Colonic mucosa (tissue), 4 donors: Measurements from ENCODE around the gene RNASEL. TPM values are rescaled to one million over a fixed set of nuclear protein-coding genes. Genes with fewer than 3 reads are reported as not detected.

ENCODE experiments used
- DNase-seq: peaks from one replicate; pipeline ENCODE4 v3.0.0-alpha.2; 2020
- H3K27ac ChIP-seq: fragments of 200-600 bp; one replicate; pipeline ENCODE4 v1.8.0; 2021
- H3K27me3 ChIP-seq: fragments of 200-600 bp; one replicate; pipeline ENCODE4 v1.8.0; 2021
- H3K36me3 ChIP-seq: fragments of 200-600 bp; one replicate; pipeline ENCODE4 v1.8.0; 2021
- H3K4me1 ChIP-seq: fragments of 200-600 bp; one replicate; pipeline ENCODE4 v1.8.0; 2021; ENCODE audit warnings: mild to moderate bottlenecking
- H3K4me3 ChIP-seq: fragments of 200-600 bp; one replicate; pipeline ENCODE4 v1.8.0; 2021
- H3K9ac ChIP-seq, 2 donors: one replicate each; pipeline ENCODE4 v1.7.0; 2013; ENCODE audit warnings: control low read depth in 2 of 2, low read depth in 2 of 2, low read length in 2 of 2
- H3K9me3 ChIP-seq: fragments of 200-600 bp; one replicate; pipeline ENCODE4 v1.8.0; 2021
- intact Hi-C: fragments of 100-400 bp; cut with DNase I; formaldehyde crosslinking; loops from one replicate; pipeline ENCODE4 v1.14.1; 2022
- total RNA-seq, 2 donors: library from RNA; stranded (reverse); fragmentation: NEBNext Ultra II Directional in 1 of 2; extraction: Animal tissue kit (Norgen Biotek cat#: 25700) in 1 of 2; gene quantifications; one replicate each; pipeline ENCODE4 v1.2.1, GENCODE V29; 2021
- TF ChIP-seq, protein P1 (sequence below): fragments of 200-600 bp; IDR thresholded peaks from one replicate; pipeline ENCODE4 v1.8.0; 2022; ENCODE audit warnings: antibody characterized with exemption, mild to moderate bottlenecking
- donor health status: healthy.
- donor health status: DM: no; HTN: no; CAD: no.
- donor health status: DM: no; HTN: no; CAD: no.

RNASEL gene, protein sequence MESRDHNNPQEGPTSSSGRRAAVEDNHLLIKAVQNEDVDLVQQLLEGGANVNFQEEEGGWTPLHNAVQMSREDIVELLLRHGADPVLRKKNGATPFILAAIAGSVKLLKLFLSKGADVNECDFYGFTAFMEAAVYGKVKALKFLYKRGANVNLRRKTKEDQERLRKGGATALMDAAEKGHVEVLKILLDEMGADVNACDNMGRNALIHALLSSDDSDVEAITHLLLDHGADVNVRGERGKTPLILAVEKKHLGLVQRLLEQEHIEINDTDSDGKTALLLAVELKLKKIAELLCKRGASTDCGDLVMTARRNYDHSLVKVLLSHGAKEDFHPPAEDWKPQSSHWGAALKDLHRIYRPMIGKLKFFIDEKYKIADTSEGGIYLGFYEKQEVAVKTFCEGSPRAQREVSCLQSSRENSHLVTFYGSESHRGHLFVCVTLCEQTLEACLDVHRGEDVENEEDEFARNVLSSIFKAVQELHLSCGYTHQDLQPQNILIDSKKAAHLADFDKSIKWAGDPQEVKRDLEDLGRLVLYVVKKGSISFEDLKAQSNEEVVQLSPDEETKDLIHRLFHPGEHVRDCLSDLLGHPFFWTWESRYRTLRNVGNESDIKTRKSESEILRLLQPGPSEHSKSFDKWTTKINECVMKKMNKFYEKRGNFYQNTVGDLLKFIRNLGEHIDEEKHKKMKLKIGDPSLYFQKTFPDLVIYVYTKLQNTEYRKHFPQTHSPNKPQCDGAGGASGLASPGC
- 10 to 100 TPM; 16.2 to 19.5 TPM for total RNA-seq

DNA sequence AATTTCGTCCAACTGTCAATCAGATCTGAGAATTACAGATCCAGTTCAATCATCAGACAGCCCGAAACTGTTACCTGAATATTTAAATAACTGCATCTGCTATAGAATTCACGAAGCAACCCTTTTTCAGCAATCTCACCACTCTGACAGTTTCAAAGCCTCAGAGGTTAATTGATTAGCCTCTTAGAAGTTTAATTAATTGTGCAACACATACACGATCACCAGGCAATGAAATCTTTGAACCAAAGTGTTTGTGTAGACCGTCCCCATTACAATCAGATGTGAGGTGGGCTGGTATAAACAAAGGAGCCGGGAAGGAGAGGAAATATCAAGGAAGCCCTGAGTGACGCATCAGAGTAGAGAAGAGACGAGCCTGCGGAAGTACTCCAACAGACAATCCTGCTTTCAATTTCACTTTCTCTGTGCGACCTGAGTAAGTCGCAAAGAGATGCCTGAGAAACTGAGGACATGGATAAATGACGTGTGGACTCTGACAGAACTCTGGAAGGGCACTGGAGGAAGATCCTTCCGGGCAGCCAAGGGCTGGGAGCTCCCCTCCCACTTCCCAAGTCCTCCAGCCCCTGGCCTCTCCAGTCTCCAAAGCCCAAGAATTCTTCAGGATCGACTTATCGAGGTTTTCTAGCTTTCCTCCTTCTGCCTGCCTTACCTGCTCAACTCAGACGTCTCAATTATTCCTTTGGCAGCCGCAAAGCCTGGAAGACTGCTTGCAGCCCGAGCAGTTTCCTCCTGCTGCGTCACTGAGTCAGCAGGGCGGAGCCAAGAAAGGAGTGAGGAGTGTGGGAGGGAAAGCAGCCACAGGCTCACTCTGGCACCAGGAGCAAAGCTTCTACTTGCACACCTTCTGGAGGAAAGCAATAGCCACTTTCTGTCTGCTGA lies at the start of gene RNASEL:
TSS of gene RNASEL (minus strand) at position 757 of the 897 bp plus-strand sequence. CDS start 2,450 bp downstream, outside the sequence.
- no peaks in the 10 kb centered on the region for H3K36me3 ChIP-seq
- peaks cover 7% of the 10 kb centered on the region for H3K4me1 ChIP-seq
- DNase-seq: peak; percentile 87
- peak within 1 kb of the TSS; percentile 58 for H3K4me3 ChIP-seq
- TF ChIP-seq, protein P1, sequence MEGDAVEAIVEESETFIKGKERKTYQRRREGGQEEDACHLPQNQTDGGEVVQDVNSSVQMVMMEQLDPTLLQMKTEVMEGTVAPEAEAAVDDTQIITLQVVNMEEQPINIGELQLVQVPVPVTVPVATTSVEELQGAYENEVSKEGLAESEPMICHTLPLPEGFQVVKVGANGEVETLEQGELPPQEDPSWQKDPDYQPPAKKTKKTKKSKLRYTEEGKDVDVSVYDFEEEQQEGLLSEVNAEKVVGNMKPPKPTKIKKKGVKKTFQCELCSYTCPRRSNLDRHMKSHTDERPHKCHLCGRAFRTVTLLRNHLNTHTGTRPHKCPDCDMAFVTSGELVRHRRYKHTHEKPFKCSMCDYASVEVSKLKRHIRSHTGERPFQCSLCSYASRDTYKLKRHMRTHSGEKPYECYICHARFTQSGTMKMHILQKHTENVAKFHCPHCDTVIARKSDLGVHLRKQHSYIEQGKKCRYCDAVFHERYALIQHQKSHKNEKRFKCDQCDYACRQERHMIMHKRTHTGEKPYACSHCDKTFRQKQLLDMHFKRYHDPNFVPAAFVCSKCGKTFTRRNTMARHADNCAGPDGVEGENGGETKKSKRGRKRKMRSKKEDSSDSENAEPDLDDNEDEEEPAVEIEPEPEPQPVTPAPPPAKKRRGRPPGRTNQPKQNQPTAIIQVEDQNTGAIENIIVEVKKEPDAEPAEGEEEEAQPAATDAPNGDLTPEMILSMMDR: no peak
- H3K9ac ChIP-seq: peak within 1 kb of the TSS; percentile 91 to 92
- H3K27me3 ChIP-seq: no peaks in the 10 kb centered on the region
- peak within 1 kb of the TSS; percentile 98 for H3K27ac ChIP-seq
- no peaks in the 10 kb centered on the region for H3K9me3 ChIP-seq
- intact Hi-C loops: no loop called here

DNA sequence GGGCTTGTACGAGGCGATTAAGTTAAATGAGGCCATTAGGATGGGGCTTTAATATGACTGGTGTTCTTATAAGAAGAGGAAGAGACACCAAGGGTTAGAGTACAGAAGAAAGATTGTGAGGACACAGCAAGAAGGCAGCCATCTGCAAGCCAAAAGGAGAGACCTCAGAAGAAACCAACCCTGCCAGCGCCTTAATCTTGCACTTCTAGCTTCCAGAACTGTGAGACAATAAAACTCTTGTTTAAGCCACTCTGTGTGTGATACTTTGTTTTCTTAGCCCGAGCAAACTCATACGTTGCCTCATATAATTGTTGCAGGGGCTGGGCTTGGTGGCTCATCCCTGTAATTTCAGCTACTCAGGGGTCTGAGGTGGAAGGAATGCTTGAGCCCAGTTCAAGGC lies 48.7 kb upstream of the RNASEL start:
- intact Hi-C loops: no loop called here
- no peak for DNase-seq
- H3K36me3 ChIP-seq: no peaks in the 10 kb centered on the region

DNA sequence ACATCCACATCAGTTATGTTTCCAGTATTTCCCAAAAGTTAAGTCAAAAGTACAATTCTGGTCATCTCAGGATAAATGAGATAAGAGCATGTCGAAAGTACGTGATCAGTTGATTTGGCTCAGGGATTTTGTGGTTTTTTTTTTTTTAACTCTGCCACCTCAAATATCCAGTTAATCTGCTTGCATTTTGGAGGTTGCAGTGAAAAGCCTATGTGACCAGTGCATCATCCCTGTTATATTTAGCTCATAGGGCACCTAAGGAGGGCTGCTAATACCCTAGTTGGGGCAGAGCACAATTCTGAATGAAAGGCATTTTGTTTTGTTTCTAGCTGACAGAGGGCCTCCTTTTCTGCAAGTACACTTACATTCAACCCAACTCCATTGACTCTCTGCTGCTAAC lies 46.8 kb upstream of the RNASEL start:
- intact Hi-C loops: no loop called here
- Histone ChIP-seq H3K9ac (no peak overlapping the region), H3K27me3 (no peaks in the 10 kb centered on the region), H3K4me3 (no peak overlapping the region), H3K36me3 (no peaks in the 10 kb centered on the region), H3K27ac (no peak overlapping the region), H3K9me3 (no peaks in the 10 kb centered on the region), H3K4me1 (no peaks in the 10 kb centered on the region)
- no peak for DNase-seq
- TF ChIP-seq, protein P1: no peak

More for the DNA sequence above, 48.7 kb upstream of the RNASEL start:
- H3K27me3 ChIP-seq: no peaks in the 10 kb centered on the region
- H3K4me3 ChIP-seq: no peak overlapping the region
- no peaks in the 10 kb centered on the region for H3K9me3 ChIP-seq
- no peaks in the 10 kb centered on the region for H3K4me1 ChIP-seq
- TF ChIP-seq, protein P1: no peak
- no peak overlapping the region for H3K27ac ChIP-seq
- H3K9ac ChIP-seq: no peak overlapping the region

DNA sequence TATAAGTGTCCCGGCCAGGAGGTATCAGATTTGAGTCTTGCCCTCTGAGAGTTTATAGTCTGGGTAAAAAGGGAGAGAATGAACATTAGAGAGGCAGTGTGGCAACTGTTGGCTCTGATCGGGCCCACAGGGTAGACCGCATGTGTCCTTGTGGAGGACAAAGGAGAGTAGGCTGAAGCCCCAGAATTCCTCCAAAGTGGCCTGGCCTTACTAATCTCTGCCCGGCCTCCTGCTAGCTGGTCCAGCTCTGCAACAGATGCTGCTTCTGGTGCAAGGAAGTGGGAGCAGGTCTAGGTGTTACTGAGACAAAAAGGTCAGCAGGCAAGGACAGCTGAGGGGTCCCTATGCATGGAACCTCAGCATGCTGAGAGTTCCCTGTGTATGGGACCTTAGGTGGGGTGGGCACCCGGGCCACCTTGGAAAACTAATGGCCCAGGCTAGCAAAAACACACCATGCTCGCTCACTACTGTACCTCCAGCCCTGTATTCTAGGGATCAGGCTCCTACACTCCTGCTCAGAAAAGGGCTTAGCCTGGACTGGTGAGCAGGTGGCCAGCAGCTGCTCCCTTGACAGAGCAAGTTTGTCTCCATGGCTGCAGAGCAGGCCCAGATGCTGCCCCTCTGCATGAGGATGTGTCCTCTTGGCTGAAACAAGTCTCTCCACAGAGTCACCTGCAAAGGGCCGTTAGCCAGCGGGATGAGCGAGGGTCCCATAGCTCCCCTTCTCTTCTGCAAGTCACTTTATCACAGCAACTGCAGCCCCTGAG lies 45.4 kb upstream of the RNASEL start:
- TF ChIP-seq, protein P1: no peak
- Histone ChIP-seq H3K27ac (no peak overlapping the region), H3K36me3 (no peaks in the 10 kb centered on the region), H3K4me1 (no peaks in the 10 kb centered on the region), H3K4me3 (no peak overlapping the region), H3K9me3 (no peaks in the 10 kb centered on the region), H3K27me3 (no peaks in the 10 kb centered on the region), H3K9ac (no peak overlapping the region)
- DNase-seq: no peak
- intact Hi-C loops: no loop called here
